ENCODE measurements around the gene FIGN. TPM values are rescaled to one million over a fixed set of nuclear protein-coding genes. Genes with fewer than 3 reads are reported as not detected.

Gene FIGN
- total RNA-seq, 4 donors from 2014 or later: 1.8 to 3.1 (median 2.8) TPM

- intact Hi-C loops (cut with DNase I): no loop called here
- TF ChIP-seq POLR2A (IDR thresholded peaks at IDR 0.05) (no peak), CTCF (IDR thresholded peaks at IDR 0.05) (no peak)
- H3K36me3 ChIP-seq: no peaks in the 10 kb centered on the region
- no peak for DNase-seq
- no peak overlapping the region for H3K27ac ChIP-seq
- no peaks in the 10 kb centered on the region for H3K27me3 ChIP-seq
- no peaks in the 10 kb centered on the region for H3K4me1 ChIP-seq
- H3K4me3 ChIP-seq (replicated peaks in 1 of 3): no peak overlapping the region
- no peaks in the 10 kb centered on the region for H3K9me3 ChIP-seq
Measured at GRCh38 chr2:163564236-163564635, 171.6 kb downstream of the FIGN start.

- Histone ChIP-seq H3K36me3 (no peaks in the 10 kb centered on the region), H3K9me3 (no peaks in the 10 kb centered on the region), H3K27me3 (no peaks in the 10 kb centered on the region), H3K27ac (no peak overlapping the region), H3K4me1 (no peaks in the 10 kb centered on the region), H3K4me3 (replicated peaks in 1 of 3) (no peak overlapping the region)
- WGBS, 2 donors: 91 to 96% methylated on average over 3 of the region's 3 CpGs
- intact Hi-C loops (cut with DNase I): no loop called here
- no peak for DNase-seq
- no peak for TF ChIP-seq CTCF (IDR thresholded peaks at IDR 0.05)
- TF ChIP-seq POLR2A (IDR thresholded peaks at IDR 0.05): no peak
Measured at GRCh38 chr2:163563336-163563735, 172.5 kb downstream of the FIGN start.

- WGBS, 2 donors: 23 to 30% methylated on average over 8 of the region's 8 CpGs
Measured at GRCh38 chr2:163558251-163559021, 177.4 kb downstream of the FIGN start.

GRCh38 chr2:163556511-163556910 is 179.3 kb downstream of the FIGN start:
- Histone ChIP-seq H3K27ac (no peak overlapping the region), H3K9me3 (no peaks in the 10 kb centered on the region), H3K27me3 (no peaks in the 10 kb centered on the region), H3K36me3 (no peaks in the 10 kb centered on the region), H3K4me1 (no peaks in the 10 kb centered on the region), H3K4me3 (replicated peaks in 1 of 3) (no peak overlapping the region)
- DNase-seq: no peak
- intact Hi-C loops (cut with DNase I): no loop called here
- TF ChIP-seq POLR2A (IDR thresholded peaks at IDR 0.05): no peak
- TF ChIP-seq CTCF (IDR thresholded peaks at IDR 0.05): no peak
- WGBS, 2 donors: 94% methylated on average over 2 of the region's 2 CpGs

More at GRCh38 chr2:163558251-163559021, 177.4 kb downstream of the FIGN start:
- TF ChIP-seq POLR2A (IDR thresholded peaks at IDR 0.05): no peak
- no peak for TF ChIP-seq CTCF (IDR thresholded peaks at IDR 0.05)
- no peaks in the 10 kb centered on the region for H3K9me3 ChIP-seq
- no peak overlapping the region for H3K4me3 ChIP-seq (replicated peaks in 1 of 3)
- DNase-seq: peak; percentile 32 to 39
- H3K27ac ChIP-seq: no peak overlapping the region
- H3K4me1 ChIP-seq: no peaks in the 10 kb centered on the region
- H3K27me3 ChIP-seq: no peaks in the 10 kb centered on the region
- intact Hi-C loops (cut with DNase I): no loop called here
- no peaks in the 10 kb centered on the region for H3K36me3 ChIP-seq

GRCh38 chr2:163554864-163555263 is 180.9 kb downstream of the FIGN start:
- Histone ChIP-seq H3K4me3 (replicated peaks in 1 of 3) (no peak overlapping the region), H3K36me3 (no peaks in the 10 kb centered on the region), H3K4me1 (no peaks in the 10 kb centered on the region), H3K9me3 (no peaks in the 10 kb centered on the region), H3K27me3 (no peaks in the 10 kb centered on the region), H3K27ac (no peak overlapping the region)
- 89 to 93% methylated on average over 3 of the region's 3 CpGs for WGBS, 2 donors
- intact Hi-C loops (cut with DNase I): no loop called here
- DNase-seq: no peak
- TF ChIP-seq POLR2A (IDR thresholded peaks at IDR 0.05) (no peak), CTCF (IDR thresholded peaks at IDR 0.05) (no peak)
